HG03108 (cell line): ENCODE results near the gene DIMT1.

ENCODE experiments used
- ATAC-seq: cut with Tn5 transposase; IDR thresholded peaks from one replicate; pipeline ENCODE4 v1.9.1; 2021; ENCODE audit warnings: moderate library complexity; ENCODE audit not compliant: unreplicated experiment

The DIMT1 gene

GRCh38 chr5:62371409-62371808 is 32.3 kb downstream of the DIMT1 start:
- ATAC-seq: no peak

DNA sequence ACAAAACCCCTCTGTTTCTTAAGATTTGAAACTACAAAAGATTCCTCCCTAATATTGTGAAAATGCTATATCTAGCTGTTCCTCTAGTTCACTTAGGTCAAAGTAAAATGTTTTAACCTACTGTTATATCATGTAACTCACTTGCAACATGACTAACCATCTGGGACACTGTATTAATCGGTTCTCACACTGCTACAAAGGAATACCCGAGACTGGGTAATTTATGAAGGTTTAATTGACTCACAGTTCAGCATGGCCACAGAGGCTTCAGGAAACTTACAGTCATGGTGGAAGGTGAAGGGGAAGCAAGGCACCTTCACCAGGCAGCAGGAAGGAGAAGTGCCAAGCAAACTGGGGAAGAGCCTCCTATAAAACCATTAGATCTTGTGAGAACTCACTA is 34.7 kb downstream of the DIMT1 start:
- ATAC-seq: no peak

DNA sequence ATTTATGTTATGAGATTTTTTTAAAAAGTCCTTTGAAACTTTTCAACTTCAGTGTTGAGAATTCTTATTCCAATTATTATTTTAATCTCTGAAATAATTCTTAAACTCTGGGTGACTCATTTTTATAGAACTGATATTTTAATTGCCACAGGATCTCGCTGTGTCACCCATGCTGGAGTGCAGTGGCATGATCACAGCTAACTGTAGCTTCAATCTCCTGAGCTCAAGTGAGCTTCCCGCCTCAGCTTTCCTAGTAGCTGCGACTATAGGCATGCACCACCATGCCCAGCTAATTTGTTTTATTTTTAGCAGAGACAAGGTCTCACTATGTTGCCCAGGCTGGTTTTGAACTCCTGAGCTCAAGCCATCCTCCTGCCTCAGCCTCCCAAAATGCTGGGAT is 41.0 kb downstream of the DIMT1 start:
- ATAC-seq: no peak

GRCh38 chr5:62354028-62354874 is 49.5 kb downstream of the DIMT1 start:
- ATAC-seq: peak; percentile 73

- no peak for ATAC-seq
Measured at GRCh38 chr5:62348723-62349481, 54.8 kb downstream of the DIMT1 start.

DNA sequence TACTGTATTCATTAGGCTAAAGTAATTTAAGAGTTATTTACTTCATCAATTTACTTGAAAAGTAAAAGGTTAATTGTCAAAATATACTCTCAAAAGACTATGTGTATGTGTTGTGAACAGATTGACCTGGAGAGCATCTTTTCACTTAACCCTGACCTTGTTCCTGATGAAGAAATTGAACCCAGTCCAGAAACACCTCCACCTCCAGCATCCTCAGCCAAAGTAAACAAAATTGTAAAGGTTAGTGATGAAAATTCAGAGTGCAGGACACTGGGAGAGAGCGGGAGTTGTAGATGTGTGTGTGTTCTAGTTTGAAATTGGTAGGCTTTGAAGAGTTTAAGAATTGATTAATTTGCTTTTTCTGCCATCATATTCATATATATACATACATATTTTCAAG is 55.8 kb downstream of the DIMT1 start:
- no peak for ATAC-seq

- no peak for ATAC-seq
Measured at GRCh38 chr5:62346748-62347147, 57.0 kb downstream of the DIMT1 start.

- no peak for ATAC-seq
Measured at GRCh38 chr5:62343428-62343827, 60.3 kb downstream of the DIMT1 start.

DNA sequence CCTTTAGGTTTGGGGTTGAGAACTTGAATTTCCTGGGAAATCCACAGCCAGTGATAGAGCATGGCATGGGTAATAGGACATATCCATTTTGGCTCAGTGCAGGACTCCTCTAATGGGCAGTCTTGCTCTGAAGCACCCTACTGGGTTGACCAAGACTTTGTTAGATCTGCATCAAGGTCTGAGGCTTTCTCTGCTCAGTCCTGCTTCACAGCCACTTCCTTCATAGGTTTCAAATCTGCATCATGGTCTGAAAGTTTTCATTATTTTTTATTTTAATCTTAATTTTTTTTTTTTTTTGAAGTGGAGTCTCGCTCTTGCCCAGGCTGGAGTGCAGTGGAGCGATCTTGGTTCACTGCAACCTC is 61.2 kb downstream of the DIMT1 start:
- ATAC-seq: peak; percentile 36

- peak; percentile 71 for ATAC-seq
Measured at GRCh38 chr5:62341783-62342475, 61.8 kb downstream of the DIMT1 start.

DNA sequence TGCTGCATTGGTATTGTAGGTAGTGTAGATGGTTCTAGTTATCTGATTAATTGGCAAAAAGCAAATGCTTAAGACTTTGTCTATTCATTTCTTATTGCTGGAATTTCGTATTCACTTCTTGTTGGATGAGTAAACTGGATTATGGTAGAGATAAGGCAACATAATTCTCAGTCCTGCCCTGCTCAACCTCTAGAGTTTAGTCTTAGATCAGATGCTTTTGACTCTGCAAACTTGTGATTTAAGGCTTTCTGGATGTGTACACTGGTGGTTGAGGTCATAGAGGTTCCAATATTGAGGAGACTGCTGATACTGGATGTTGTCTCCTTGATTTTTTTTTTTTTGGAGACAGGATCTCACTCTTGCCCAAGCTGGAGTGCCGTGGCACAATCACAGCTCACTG is 62.7 kb downstream of the DIMT1 start:
- no peak for ATAC-seq

GRCh38 chr5:62340392-62340791 is 63.3 kb downstream of the DIMT1 start:
- ATAC-seq: no peak
